ENCODE results near the gene AGBL1. TPM values are rescaled to one million over a fixed set of nuclear protein-coding genes. Genes with fewer than 3 reads are reported as not detected.

Gene AGBL1
- polyA plus RNA-seq = not detected

- no peak within 1 kb of the TSS for H3K4me3 Mint-ChIP-seq
- no peaks in the 10 kb centered on the region for H3K4me1 Mint-ChIP-seq
- H3K27me3 Mint-ChIP-seq = peaks cover 3% of the 10 kb centered on the region
- peaks cover 0 to 2% (median 0%) of the 10 kb centered on the region in 3 donors for H3K9me3 Mint-ChIP-seq
- no peaks in the 10 kb centered on the region for H3K36me3 Mint-ChIP-seq
- H3K27ac Mint-ChIP-seq = no peak within 1 kb of the TSS
These were observed at the start of gene AGBL1 for GRCh38 chr15:86079508-86080266. Gene AGBL1, plus strand, starts transcription at chr15:86079871.

GRCh38 chr15:86034904-86035303 is 44.8 kb upstream of the AGBL1 start:
- no peaks in the 10 kb centered on the region for H3K4me1 Mint-ChIP-seq
- H3K27me3 Mint-ChIP-seq = peaks cover 6% of the 10 kb centered on the region
- H3K4me3 Mint-ChIP-seq = no peak overlapping the region
- peaks cover 4% of the 10 kb centered on the region for H3K36me3 Mint-ChIP-seq
- no peak overlapping the region for H3K27ac Mint-ChIP-seq
- H3K9me3 Mint-ChIP-seq = peaks cover 0 to 2% (median 0%) of the 10 kb centered on the region in 3 donors

- Mint-ChIP-seq H3K4me3 (no peak overlapping the region), H3K36me3 (peaks cover 4% of the 10 kb centered on the region), H3K9me3 (peaks cover 0 to 2% (median 0%) of the 10 kb centered on the region in 3 donors), H3K4me1 (no peaks in the 10 kb centered on the region), H3K27me3 (peaks cover 6% of the 10 kb centered on the region), H3K27ac (no peak overlapping the region)
These were observed 43.4 kb upstream of the AGBL1 start for GRCh38 chr15:86036243-86036642.

GRCh38 chr15:86038491-86038890 is 41.2 kb upstream of the AGBL1 start:
- H3K27ac Mint-ChIP-seq = no peak overlapping the region
- no peaks in the 10 kb centered on the region for H3K4me1 Mint-ChIP-seq
- peaks cover 4% of the 10 kb centered on the region for H3K36me3 Mint-ChIP-seq
- H3K27me3 Mint-ChIP-seq = peaks cover 3% of the 10 kb centered on the region
- peaks cover 0 to 2% (median 0%) of the 10 kb centered on the region in 3 donors for H3K9me3 Mint-ChIP-seq
- no peak overlapping the region for H3K4me3 Mint-ChIP-seq

DNA sequence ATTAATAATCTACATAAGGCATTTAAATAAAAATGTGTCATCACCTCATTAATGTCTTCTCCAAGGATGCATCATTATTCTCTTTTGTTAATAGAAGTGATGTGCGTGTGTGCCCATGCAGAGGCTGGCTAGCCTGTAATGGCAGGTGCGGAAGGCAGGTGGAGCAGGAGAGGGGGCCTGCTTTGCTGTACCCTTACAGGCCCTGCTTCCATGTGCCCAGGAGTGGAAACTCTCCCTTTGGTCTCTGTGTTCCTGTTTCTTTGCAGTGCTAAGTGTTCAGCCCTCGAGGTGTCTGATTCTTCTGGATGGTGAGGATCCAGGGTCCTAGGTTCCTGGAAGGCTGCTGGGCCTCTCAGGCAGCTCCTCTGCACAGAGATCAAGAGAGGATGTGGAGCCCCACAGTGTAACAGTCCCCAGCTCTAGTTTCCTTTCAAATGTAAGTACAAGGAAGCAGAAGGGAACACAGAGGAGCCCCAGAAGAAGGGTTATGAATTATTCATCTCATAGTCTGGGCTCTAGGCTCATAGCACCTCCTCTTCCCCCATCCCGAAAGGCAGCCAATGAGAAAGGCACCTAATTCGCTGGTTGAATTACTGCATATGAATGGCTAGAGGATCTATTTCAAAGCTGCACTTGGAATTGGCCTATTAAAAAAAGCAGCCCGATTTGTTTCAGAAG is 39.2 kb upstream of the AGBL1 start:
- peaks cover 3% of the 10 kb centered on the region for H3K27me3 Mint-ChIP-seq
- peaks cover 0 to 2% (median 0%) of the 10 kb centered on the region in 3 donors for H3K9me3 Mint-ChIP-seq
- no peak overlapping the region for H3K27ac Mint-ChIP-seq
- no peak overlapping the region for H3K4me3 Mint-ChIP-seq
- H3K4me1 Mint-ChIP-seq = no peaks in the 10 kb centered on the region
- H3K36me3 Mint-ChIP-seq = peaks cover 4% of the 10 kb centered on the region

GRCh38 chr15:86041399-86041798 is 38.3 kb upstream of the AGBL1 start:
- H3K27me3 Mint-ChIP-seq = peaks cover 3% of the 10 kb centered on the region
- peaks cover 0 to 2% (median 0%) of the 10 kb centered on the region in 3 donors for H3K9me3 Mint-ChIP-seq
- H3K4me1 Mint-ChIP-seq = no peaks in the 10 kb centered on the region
- peaks cover 4% of the 10 kb centered on the region for H3K36me3 Mint-ChIP-seq
- no peak overlapping the region for H3K4me3 Mint-ChIP-seq
- no peak overlapping the region for H3K27ac Mint-ChIP-seq

DNA sequence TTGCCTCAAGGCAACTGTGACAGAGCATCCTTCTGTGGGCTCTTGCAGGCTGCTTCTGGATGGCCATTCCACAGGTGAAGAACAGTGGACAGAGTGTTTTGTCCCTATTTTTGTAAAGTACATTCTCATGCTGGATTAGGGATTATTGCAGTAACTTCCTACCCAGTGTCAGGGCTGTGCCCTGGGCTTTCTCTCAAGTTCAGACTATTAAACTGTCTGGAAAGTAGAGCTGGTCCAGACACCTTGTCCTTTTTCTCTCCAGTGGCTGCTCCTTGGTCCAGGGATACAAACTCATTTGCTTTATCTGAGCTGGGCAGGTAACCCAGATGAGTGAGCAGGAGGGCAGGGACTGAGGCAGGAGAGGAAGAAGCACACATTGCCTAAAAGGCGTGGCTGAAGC is 37.4 kb upstream of the AGBL1 start:
- no peak overlapping the region for H3K27ac Mint-ChIP-seq
- H3K36me3 Mint-ChIP-seq = peaks cover 4% of the 10 kb centered on the region
- H3K4me1 Mint-ChIP-seq = no peaks in the 10 kb centered on the region
- peaks cover 0 to 2% (median 0%) of the 10 kb centered on the region in 3 donors for H3K9me3 Mint-ChIP-seq
- H3K4me3 Mint-ChIP-seq = no peak overlapping the region
- H3K27me3 Mint-ChIP-seq = peaks cover 3% of the 10 kb centered on the region

- H3K27me3 Mint-ChIP-seq = peaks cover 1% of the 10 kb centered on the region
- H3K27ac Mint-ChIP-seq = no peak overlapping the region
- H3K4me1 Mint-ChIP-seq = peaks cover 0 to 4% (median 0%) of the 10 kb centered on the region in 3 donors
- peaks cover 0 to 2% (median 0%) of the 10 kb centered on the region in 3 donors for H3K9me3 Mint-ChIP-seq
- no peak overlapping the region for H3K4me3 Mint-ChIP-seq
- H3K36me3 Mint-ChIP-seq = no peaks in the 10 kb centered on the region
These were observed 34.7 kb upstream of the AGBL1 start for GRCh38 chr15:86044981-86045380.

DNA sequence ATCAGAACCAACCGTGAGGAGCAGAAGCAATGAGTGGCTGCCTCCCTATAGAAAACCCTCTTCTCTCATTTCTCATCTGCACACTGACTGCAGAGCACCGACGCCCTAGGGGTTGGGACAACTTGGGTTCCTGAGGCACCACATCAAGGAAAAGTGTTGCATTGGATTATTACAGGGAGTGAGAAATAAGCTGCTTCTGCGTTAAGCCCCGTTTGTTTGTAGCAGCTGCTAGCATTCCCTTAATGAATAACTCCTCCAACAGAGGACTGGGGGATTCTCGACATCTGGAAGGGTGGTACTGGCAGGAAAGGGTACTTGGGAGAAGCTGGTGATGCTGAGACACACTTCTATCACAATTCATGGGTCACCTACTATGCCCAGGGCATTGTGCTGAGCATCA is 25.3 kb upstream of the AGBL1 start:
- no peak overlapping the region for H3K4me3 Mint-ChIP-seq
- no peaks in the 10 kb centered on the region for H3K9me3 Mint-ChIP-seq
- H3K4me1 Mint-ChIP-seq = no peaks in the 10 kb centered on the region
- no peaks in the 10 kb centered on the region for H3K27me3 Mint-ChIP-seq
- H3K36me3 Mint-ChIP-seq = no peaks in the 10 kb centered on the region
- H3K27ac Mint-ChIP-seq = no peak overlapping the region

GRCh38 chr15:86055688-86056087 is 24.0 kb upstream of the AGBL1 start:
- H3K36me3 Mint-ChIP-seq = no peaks in the 10 kb centered on the region
- H3K27me3 Mint-ChIP-seq = no peaks in the 10 kb centered on the region
- H3K9me3 Mint-ChIP-seq = no peaks in the 10 kb centered on the region
- H3K4me1 Mint-ChIP-seq = no peaks in the 10 kb centered on the region
- H3K27ac Mint-ChIP-seq = no peak overlapping the region
- no peak overlapping the region for H3K4me3 Mint-ChIP-seq

DNA sequence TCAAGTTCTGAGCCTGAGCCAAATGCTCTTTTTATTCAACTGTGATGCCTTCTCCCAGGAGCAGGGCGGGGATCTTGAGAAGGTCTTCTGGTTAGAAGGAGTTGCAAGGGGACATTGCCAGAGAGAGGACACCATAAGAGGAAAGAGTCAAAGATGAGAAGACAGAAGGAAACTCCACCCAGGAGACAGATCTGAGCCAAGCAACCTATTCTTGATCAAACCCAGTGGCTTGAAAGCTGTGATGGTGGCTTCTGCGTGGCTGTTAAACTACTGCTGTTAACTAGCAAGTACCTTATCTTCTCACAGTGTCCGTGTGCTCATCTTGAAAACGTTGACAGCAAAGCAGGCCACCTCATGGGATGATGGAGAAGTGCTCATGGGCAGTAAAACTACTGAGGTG is 19.8 kb upstream of the AGBL1 start:
- H3K27ac Mint-ChIP-seq = no peak overlapping the region
- H3K27me3 Mint-ChIP-seq = peaks cover 5% of the 10 kb centered on the region
- no peaks in the 10 kb centered on the region for H3K4me1 Mint-ChIP-seq
- H3K36me3 Mint-ChIP-seq = no peaks in the 10 kb centered on the region
- no peaks in the 10 kb centered on the region for H3K9me3 Mint-ChIP-seq
- no peak overlapping the region for H3K4me3 Mint-ChIP-seq

DNA sequence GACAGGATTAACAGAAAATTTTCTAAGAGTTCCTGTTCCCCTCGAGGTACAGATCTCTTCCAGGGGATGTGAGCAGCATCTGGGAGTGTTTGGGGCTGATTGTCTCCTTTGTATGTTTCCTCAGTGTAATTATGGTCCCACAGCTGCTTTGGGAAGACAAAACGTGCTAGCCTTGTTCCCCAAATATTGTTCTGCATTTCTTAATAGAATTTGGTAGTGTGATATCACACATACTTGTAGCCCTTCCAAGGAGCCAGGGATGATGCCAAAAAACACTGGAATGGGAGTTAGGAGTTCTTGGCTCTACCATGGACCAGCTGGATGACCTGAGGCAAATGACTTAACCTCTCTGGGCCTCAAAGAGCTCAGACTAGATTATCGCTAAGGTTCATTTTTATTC is 19.0 kb upstream of the AGBL1 start:
- Mint-ChIP-seq H3K27ac (no peak overlapping the region), H3K4me3 (no peak overlapping the region)

GRCh38 chr15:86061581-86061980 is 18.1 kb upstream of the AGBL1 start:
- peaks cover 5% of the 10 kb centered on the region for H3K27me3 Mint-ChIP-seq
- H3K4me1 Mint-ChIP-seq = no peaks in the 10 kb centered on the region
- H3K36me3 Mint-ChIP-seq = no peaks in the 10 kb centered on the region
- H3K9me3 Mint-ChIP-seq = no peaks in the 10 kb centered on the region
- H3K4me3 Mint-ChIP-seq = no peak overlapping the region
- no peak overlapping the region for H3K27ac Mint-ChIP-seq

More for the DNA sequence above, 19.0 kb upstream of the AGBL1 start:
- Mint-ChIP-seq H3K36me3 (no peaks in the 10 kb centered on the region), H3K4me1 (no peaks in the 10 kb centered on the region), H3K27me3 (peaks cover 5% of the 10 kb centered on the region), H3K9me3 (no peaks in the 10 kb centered on the region)

DNA sequence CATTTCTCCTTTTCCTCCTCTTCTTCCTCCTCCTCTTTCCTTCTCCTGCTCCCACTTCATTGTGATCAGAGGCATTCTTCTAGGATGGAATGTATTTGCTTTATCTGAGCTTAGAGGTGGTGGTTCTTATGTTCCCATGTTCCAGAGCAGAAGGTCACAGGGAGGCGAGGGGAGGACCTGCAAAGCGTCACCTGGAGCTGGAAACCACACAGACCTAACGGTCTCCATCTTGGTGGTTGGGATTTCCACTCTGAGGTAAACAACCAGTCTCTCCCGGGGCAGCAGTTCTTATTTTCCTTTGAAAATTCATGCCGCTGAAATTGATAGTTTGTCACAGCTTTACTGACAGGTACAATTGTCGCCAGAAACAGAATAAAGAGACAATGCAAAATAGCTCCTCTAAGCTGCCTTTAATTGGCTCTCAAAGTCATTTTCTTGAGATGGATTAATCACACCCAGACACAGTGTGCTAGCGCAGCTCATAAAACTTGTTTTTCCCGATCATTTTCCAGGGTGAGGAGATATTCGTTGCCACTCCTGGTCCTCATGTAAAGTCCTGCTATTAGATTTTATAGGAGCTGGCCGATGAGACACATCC is 16.9 kb upstream of the AGBL1 start:
- Mint-ChIP-seq H3K36me3 (no peaks in the 10 kb centered on the region), H3K27me3 (peaks cover 5% of the 10 kb centered on the region), H3K4me1 (no peaks in the 10 kb centered on the region), H3K27ac (no peak overlapping the region), H3K4me3 (no peak overlapping the region), H3K9me3 (peaks cover 3 to 10% (median 5%) of the 10 kb centered on the region in 3 donors)

DNA sequence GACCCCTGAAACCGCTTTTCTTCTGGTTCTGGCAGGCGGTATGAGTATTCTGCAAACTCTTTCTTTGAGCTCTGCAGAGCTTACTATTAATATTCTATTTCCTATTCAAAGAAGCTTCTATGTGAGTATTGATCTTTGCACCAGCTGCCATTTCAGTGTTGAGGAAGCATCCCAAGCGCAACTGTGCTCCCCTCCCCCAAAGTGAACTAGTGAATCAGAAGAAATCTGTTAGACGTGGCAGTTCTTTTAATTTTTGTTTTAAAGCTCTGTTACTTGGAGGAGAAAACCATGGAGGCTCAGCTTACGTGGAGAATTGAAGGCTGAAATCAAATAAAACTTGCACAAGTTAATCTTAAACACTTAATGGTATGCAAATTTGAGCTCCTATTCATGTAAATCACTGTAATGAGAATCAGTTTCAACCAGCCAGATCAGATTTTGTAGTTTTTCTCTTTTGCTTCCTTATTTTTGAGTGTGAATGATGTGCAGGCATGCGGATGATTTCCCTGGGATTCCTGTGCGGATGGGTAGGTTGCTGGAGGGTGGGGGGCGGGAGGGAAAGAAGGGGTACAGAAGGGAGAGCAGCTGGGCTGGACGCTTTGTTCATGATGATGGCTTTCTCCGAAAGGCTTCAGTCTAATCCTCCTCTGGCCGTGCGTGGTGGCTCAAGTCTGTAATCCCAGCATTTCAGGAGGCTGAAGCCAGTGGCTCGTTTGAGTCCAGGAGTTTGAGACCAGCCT is 16.1 kb upstream of the AGBL1 start:
- Mint-ChIP-seq H3K4me1 (no peaks in the 10 kb centered on the region), H3K27ac (no peak overlapping the region), H3K27me3 (peaks cover 5% of the 10 kb centered on the region), H3K4me3 (no peak overlapping the region), H3K9me3 (peaks cover 5 to 14% (median 5%) of the 10 kb centered on the region in 3 donors), H3K36me3 (no peaks in the 10 kb centered on the region)

Data from IgD-negative memory B cell (primary cell).